Measurements from ENCODE around the gene SENP7.

The SENP7 gene

DNA sequence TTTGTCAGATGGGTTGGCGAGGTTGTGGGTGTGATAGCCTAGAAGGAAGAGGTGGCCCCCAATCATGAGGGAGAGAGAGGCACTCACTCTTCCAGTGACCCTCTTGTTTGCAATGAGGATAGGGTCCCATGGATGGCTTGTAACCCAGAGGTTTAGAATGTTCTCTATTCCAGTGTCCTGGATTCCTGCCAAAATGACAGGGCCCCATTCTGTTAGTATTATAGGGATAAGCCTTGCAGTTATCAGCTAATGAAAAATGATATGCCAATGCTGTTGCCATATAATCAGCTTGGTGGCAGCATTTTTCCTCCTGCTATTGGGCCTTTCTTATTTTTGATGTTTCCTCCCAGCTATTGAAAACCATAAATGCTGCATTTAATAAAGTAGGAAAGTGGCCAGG is 23.3 kb upstream of the SENP7 start:
- Histone ChIP-seq H3K4me3 (ENCODE audit: low read length) (no peak overlapping the region), H3K9ac (ENCODE audit: low read length) (no peak overlapping the region), H3K4me2 (ENCODE audit: low read length) (no peak overlapping the region), H3K4me1 (ENCODE audit: low read length) (no peaks in the 10 kb centered on the region), H3K79me2 (ENCODE audit: low read length) (no peaks in the 10 kb centered on the region), H3K27me3 (ENCODE audit: low read depth, low read length) (no peaks in the 10 kb centered on the region), H3K9me3 (ENCODE audit: insufficient read depth, low read length) (no peaks in the 10 kb centered on the region), H4K20me1 (ENCODE audit: insufficient read depth, low read length) (no peaks in the 10 kb centered on the region), H3K27ac (ENCODE audit: low read length) (no peak overlapping the region), H2AFZ (ENCODE audit: low read depth, low read length) (no peak overlapping the region), H3K36me3 (replicated peaks; ENCODE audit: low read depth, low read length) (no peaks in the 10 kb centered on the region)
- TF ChIP-seq, protein P1, sequence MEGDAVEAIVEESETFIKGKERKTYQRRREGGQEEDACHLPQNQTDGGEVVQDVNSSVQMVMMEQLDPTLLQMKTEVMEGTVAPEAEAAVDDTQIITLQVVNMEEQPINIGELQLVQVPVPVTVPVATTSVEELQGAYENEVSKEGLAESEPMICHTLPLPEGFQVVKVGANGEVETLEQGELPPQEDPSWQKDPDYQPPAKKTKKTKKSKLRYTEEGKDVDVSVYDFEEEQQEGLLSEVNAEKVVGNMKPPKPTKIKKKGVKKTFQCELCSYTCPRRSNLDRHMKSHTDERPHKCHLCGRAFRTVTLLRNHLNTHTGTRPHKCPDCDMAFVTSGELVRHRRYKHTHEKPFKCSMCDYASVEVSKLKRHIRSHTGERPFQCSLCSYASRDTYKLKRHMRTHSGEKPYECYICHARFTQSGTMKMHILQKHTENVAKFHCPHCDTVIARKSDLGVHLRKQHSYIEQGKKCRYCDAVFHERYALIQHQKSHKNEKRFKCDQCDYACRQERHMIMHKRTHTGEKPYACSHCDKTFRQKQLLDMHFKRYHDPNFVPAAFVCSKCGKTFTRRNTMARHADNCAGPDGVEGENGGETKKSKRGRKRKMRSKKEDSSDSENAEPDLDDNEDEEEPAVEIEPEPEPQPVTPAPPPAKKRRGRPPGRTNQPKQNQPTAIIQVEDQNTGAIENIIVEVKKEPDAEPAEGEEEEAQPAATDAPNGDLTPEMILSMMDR (IDR thresholded peaks at IDR 0.05; ENCODE audit: low read depth, low read length) = no peak
- no peak for TF ChIP-seq EZH2phosphoT487 (IDR thresholded peaks at IDR 0.05; ENCODE audit: low read depth)

DNA sequence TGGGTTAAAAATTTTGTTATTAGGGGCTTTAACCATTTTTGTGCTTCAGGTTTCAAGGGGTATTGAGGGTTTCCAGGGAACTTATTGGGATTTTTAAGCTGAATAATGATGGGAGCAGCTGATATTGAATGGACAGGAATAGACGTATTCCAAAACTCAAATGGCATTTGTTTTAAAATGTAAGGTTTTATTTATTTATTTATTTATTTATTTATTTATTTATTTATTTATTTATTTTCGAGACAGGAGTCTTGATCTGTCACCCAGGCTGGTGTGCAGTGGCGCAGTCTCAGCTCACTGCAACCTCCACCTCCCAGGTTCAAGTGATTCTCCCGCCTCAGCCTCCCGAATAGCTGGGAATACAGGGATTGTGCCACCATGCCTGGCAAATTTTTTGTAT is 22.2 kb upstream of the SENP7 start:
- TF ChIP-seq EZH2phosphoT487 (IDR thresholded peaks at IDR 0.05; ENCODE audit: low read depth) = no peak
- TF ChIP-seq, protein P1 (IDR thresholded peaks at IDR 0.05; ENCODE audit: low read depth, low read length) = no peak
- Histone ChIP-seq H3K4me2 (ENCODE audit: low read length) (no peak overlapping the region), H3K4me3 (ENCODE audit: low read length) (no peak overlapping the region), H3K27ac (ENCODE audit: low read length) (no peak overlapping the region), H2AFZ (ENCODE audit: low read depth, low read length) (no peak overlapping the region), H3K9ac (ENCODE audit: low read length) (no peak overlapping the region), H4K20me1 (ENCODE audit: insufficient read depth, low read length) (no peaks in the 10 kb centered on the region), H3K9me3 (ENCODE audit: insufficient read depth, low read length) (no peaks in the 10 kb centered on the region; the same call in 1 of the 2 replicates), H3K36me3 (replicated peaks; ENCODE audit: low read depth, low read length) (peaks cover 2% of the 10 kb centered on the region), H3K4me1 (ENCODE audit: low read length) (no peaks in the 10 kb centered on the region), H3K27me3 (ENCODE audit: low read depth, low read length) (no peaks in the 10 kb centered on the region), H3K79me2 (ENCODE audit: low read length) (no peaks in the 10 kb centered on the region)

DNA sequence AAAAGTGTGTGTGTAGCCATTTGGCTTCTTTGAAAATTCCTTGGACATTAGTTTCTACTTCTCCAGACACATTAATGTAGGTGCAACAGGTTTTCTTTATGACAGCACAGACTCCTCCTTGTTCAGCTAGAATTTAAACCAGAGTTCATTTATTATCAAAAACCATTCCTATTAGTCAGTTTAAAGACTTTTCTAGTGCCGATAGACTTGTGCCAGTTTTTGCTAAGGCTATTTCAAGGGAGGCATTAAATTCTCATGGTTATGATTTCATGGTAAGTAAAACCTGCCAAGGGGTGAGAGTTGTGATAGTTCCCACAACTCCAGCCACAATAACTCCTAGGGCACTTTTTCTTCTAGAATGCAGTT is 20.6 kb upstream of the SENP7 start:
- no peak overlapping the region for H3K27ac ChIP-seq (ENCODE audit: low read length)
- H3K9ac ChIP-seq (ENCODE audit: low read length) = no peak overlapping the region
- H3K9me3 ChIP-seq (ENCODE audit: insufficient read depth, low read length) = no peaks in the 10 kb centered on the region; the same call in 1 of the 2 replicates
- H3K36me3 ChIP-seq (replicated peaks; ENCODE audit: low read depth, low read length) = peaks cover 8% of the 10 kb centered on the region
- H2AFZ ChIP-seq (ENCODE audit: low read depth, low read length) = no peak overlapping the region
- H3K4me1 ChIP-seq (ENCODE audit: low read length) = no peaks in the 10 kb centered on the region
- no peaks in the 10 kb centered on the region for H3K27me3 ChIP-seq (ENCODE audit: low read depth, low read length)
- no peak for TF ChIP-seq EZH2phosphoT487 (IDR thresholded peaks at IDR 0.05; ENCODE audit: low read depth)
- TF ChIP-seq, protein P1 (IDR thresholded peaks at IDR 0.05; ENCODE audit: low read depth, low read length) = no peak
- no peaks in the 10 kb centered on the region for H3K79me2 ChIP-seq (ENCODE audit: low read length)
- H4K20me1 ChIP-seq (ENCODE audit: insufficient read depth, low read length) = no peaks in the 10 kb centered on the region
- H3K4me3 ChIP-seq (ENCODE audit: low read length) = no peak overlapping the region
- H3K4me2 ChIP-seq (ENCODE audit: low read length) = no peak overlapping the region

DNA sequence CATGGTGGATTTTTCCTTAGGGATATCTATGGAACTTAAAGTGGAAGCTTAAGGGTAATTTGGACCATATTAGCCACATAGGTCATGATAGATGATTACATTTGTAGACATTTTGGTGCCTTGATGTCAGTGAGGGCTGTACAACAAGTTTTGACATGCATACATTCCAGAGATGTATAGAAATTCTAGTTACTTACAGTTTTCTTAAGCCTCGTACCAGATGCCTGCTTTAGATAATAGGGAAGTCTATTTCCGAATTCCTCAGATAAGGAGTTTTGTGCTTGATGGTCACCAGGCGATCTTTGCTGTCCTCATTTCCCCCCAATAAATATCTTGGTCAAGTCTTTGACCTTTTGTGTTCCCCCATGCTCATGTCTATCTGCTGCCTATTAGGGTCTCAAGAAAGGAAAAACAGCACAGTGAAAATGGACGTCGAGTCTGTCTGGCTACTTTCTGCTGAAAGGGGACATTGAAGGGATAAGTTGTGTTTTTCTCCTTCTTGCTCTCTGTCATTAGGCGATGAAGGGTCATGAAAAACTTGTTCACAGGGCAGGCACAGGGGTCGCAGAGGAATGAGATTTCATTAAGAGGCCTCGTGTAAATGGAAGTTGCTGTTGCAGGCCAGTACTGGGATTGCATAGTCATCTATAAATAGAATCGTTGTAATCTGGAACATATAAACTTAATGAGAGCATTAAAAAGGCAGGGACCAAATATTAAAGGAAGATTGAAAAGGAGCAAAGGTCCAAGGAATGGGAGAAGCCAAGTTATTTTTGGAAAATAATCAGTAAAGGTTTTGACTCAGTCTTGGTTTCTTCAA is 20.0 kb upstream of the SENP7 start:
- no peaks in the 10 kb centered on the region for H4K20me1 ChIP-seq (ENCODE audit: insufficient read depth, low read length)
- no peaks in the 10 kb centered on the region for H3K27me3 ChIP-seq (ENCODE audit: low read depth, low read length)
- H2AFZ ChIP-seq (ENCODE audit: low read depth, low read length) = no peak overlapping the region
- no peak for TF ChIP-seq EZH2phosphoT487 (IDR thresholded peaks at IDR 0.05; ENCODE audit: low read depth)
- TF ChIP-seq, protein P1 (IDR thresholded peaks at IDR 0.05; ENCODE audit: low read depth, low read length) = no peak
- no peak overlapping the region for H3K9ac ChIP-seq (ENCODE audit: low read length)
- no peaks in the 10 kb centered on the region; the same call in 1 of the 2 replicates for H3K9me3 ChIP-seq (ENCODE audit: insufficient read depth, low read length)
- no peak overlapping the region for H3K4me3 ChIP-seq (ENCODE audit: low read length)
- no peaks in the 10 kb centered on the region for H3K4me1 ChIP-seq (ENCODE audit: low read length)
- no peaks in the 10 kb centered on the region for H3K79me2 ChIP-seq (ENCODE audit: low read length)
- peaks cover 8% of the 10 kb centered on the region for H3K36me3 ChIP-seq (replicated peaks; ENCODE audit: low read depth, low read length)
- H3K4me2 ChIP-seq (ENCODE audit: low read length) = no peak overlapping the region
- H3K27ac ChIP-seq (ENCODE audit: low read length) = no peak overlapping the region
